HCT116 (cell line): ENCODE measurements around the gene PLEKHH2. TPM values are rescaled to one million over a fixed set of nuclear protein-coding genes. Genes with fewer than 3 reads are reported as not detected.

Experiments used
- ATAC-seq: fragments of 200-7000 bp; cut with Tn5 transposase; 2 replicates; pipeline ENCODE4 v1.9.1; 2020; ENCODE audit warnings: mild to moderate bottlenecking, moderate library complexity
- BruUV-seq: library from RNA; stranded (reverse); fragments of 400-500 nt; replicated peaks from 2 replicates; lab custom pipeline; 2021; lab: Mats Ljungman, UMichigan
- CTCF ChIA-PET: fragments of 300-600 bp; sonication (Branson Sonifier 250); formaldehyde crosslinking; loops from one replicate; lab custom pipeline; 2021; ENCODE audit warnings: antibody characterized with exemption; lab: Charles Lee
- POLR2A ChIA-PET: fragments of 300-600, 350-600 bp; sonication (Branson Sonifier 250); formaldehyde crosslinking; loops from one replicate; lab custom pipeline; 2021; ENCODE audit warnings: antibody characterized with exemption; lab: Charles Lee
- RAD21 ChIA-PET, 2 experiments: fragments of 300-600 bp; sonication (Branson Sonifier 250); formaldehyde crosslinking; loops; one replicate each; lab custom pipeline; 2023; ENCODE audit warnings: low total read pairs in 2 of 2; ENCODE audit not compliant: uncharacterized antibody in 2 of 2, unreplicated experiment in 2 of 2, low non-redundant PET in 1 of 2; lab: Charles Lee
- DNase-seq: peaks from one replicate; pipeline ENCODE4 v3.0.0-alpha.2; 2010; ENCODE audit warnings: low read depth, low spot score
- H2AFZ ChIP-seq: fragments of 200-600 bp; shearing (Covaris generic), sonication (generic); 2 replicates; pipeline ENCODE4 v1.6.1; 2017; ENCODE audit warnings: low read depth, mixed run types, mixed read lengths, antibody characterized with exemption, low read length; ENCODE audit not compliant: poor library complexity, severe bottlenecking
- H3K27ac ChIP-seq: 2 replicates; pipeline ENCODE4 v1.5.1; 2012; ENCODE audit warnings: low read depth, low read length
- H3K27me3 ChIP-seq: fragments of 200-600 bp; sonication (generic); 2 replicates; pipeline ENCODE4 v1.6.1; 2016; ENCODE audit warnings: mixed run types, low read length, mixed read lengths; ENCODE audit not compliant: insufficient read depth
- H3K36me3 ChIP-seq, 2 experiments: fragments of 200-500 bp in 1 of 2; fragments of 200-600 bp in 1 of 2; sonication (Bioruptor generic) in 1 of 2; sonication (generic) in 1 of 2; 2 replicates each; pipeline versions ENCODE4 v1.5.1 to v1.6.1; 2014 to 2016; ENCODE audit warnings: low read length in 2 of 2, inconsistent platforms in 1 of 2, mixed read lengths in 1 of 2, mixed run types in 1 of 2; ENCODE audit not compliant: insufficient read depth in 2 of 2, control insufficient read depth in 1 of 2
- H3K4me1 ChIP-seq, 2 experiments: fragments of 200-600 bp in 1 of 2; sonication (generic) in 1 of 2; 2 replicates each; pipeline versions ENCODE4 v1.5.1 to v1.6.1; 2012 to 2017; ENCODE audit warnings: low read length in 2 of 2, inconsistent platforms in 1 of 2, mild to moderate bottlenecking in 1 of 2, mixed read lengths in 1 of 2, mixed run types in 1 of 2, moderate library complexity in 1 of 2; ENCODE audit not compliant: insufficient read depth in 2 of 2, control insufficient read depth in 1 of 2
- H3K4me2 ChIP-seq: fragments of 200-600 bp; sonication (generic); 2 replicates; pipeline ENCODE4 v1.6.1; 2017; ENCODE audit warnings: mixed run types, low read length, mixed read lengths
- H3K4me3 ChIP-seq, 2 experiments: fragments of 200-600 bp in 1 of 2; sonication (generic) in 1 of 2; replicated peaks in 1 of 2; 2 replicates each; pipeline ENCODE4 v1.5.1; 2011 to 2016; ENCODE audit warnings: low read length in 2 of 2, control low read depth in 1 of 2, low read depth in 1 of 2, mild to moderate bottlenecking in 1 of 2, mixed read lengths in 1 of 2, mixed run types in 1 of 2
- H3K79me2 ChIP-seq: fragments of 200-600 bp; sonication (generic); 2 replicates; pipeline ENCODE4 v1.6.1; 2017; ENCODE audit warnings: mild to moderate bottlenecking, mixed run types, low read length, moderate library complexity, mixed read lengths; ENCODE audit not compliant: insufficient read depth
- H3K9ac ChIP-seq: fragments of 200-600 bp; sonication (generic); 2 replicates; pipeline ENCODE4 v1.6.1; 2016; ENCODE audit warnings: low read length, mixed read lengths
- H3K9me2 ChIP-seq: fragments of 200-600 bp; sonication (generic), shearing (Covaris generic); 2 replicates; pipeline ENCODE4 v1.6.1; 2017; ENCODE audit warnings: mixed run types, mild to moderate bottlenecking, moderate library complexity; ENCODE audit not compliant: insufficient read depth
- H3K9me3 ChIP-seq, 2 experiments: fragments of 200-500 bp in 1 of 2; fragments of 200-600 bp in 1 of 2; sonication (Bioruptor generic) in 1 of 2; sonication (generic) in 1 of 2; 2 replicates each; pipeline ENCODE4 v1.6.1; 2014 to 2017; ENCODE audit warnings: low read length in 2 of 2, mixed read lengths in 2 of 2, inconsistent platforms in 1 of 2, low read depth in 1 of 2, mild to moderate bottlenecking in 1 of 2, mixed run types in 1 of 2, moderate library complexity in 1 of 2; ENCODE audit not compliant: control insufficient read depth in 1 of 2, insufficient read depth in 1 of 2
- H4K20me1 ChIP-seq: fragments of 200-600 bp; sonication (generic), shearing (Covaris generic); 2 replicates; pipeline ENCODE4 v1.6.1; 2017; ENCODE audit warnings: mixed run types, mild to moderate bottlenecking, moderate library complexity; ENCODE audit not compliant: insufficient read depth
- CBX3 ChIP-seq: IDR thresholded peaks from 2 replicates; pipeline ENCODE4 v1.6.1; 2012; ENCODE audit warnings: low read depth
- CEBPB ChIP-seq: IDR thresholded peaks from 2 replicates; pipeline ENCODE4 v1.6.1; 2012; ENCODE audit warnings: low read depth
- EGR1 ChIP-seq: IDR thresholded peaks from 2 replicates; pipeline ENCODE4 v1.6.1; 2012; ENCODE audit warnings: low read depth
- FOSL1 ChIP-seq: IDR thresholded peaks from 2 replicates; pipeline ENCODE4 v1.6.1; 2012; ENCODE audit warnings: low read depth
- RAD21 ChIP-seq: IDR thresholded peaks from 2 replicates; pipeline ENCODE4 v1.6.1; 2012; ENCODE audit warnings: low read depth, mild to moderate bottlenecking
- SIN3A ChIP-seq: IDR thresholded peaks from 2 replicates; pipeline ENCODE4 v1.6.1; 2012; ENCODE audit warnings: low read depth
- intact Hi-C: fragments of 100-400 bp; cut with micrococcal nuclease; formaldehyde crosslinking; loops from 2 replicates; pipeline ENCODE4 v1.10.0; 2022
- total RNA-seq: library from RNA; stranded (reverse); gene quantifications from one replicate; pipeline ENCODE4 v1.2.1, GENCODE V29; 2021; ENCODE audit not compliant: unreplicated experiment
- TF ChIP-seq, protein P1 (sequence below): IDR thresholded peaks from 2 replicates; pipeline ENCODE4 v1.6.1; 2012; ENCODE audit warnings: low read depth
- TF ChIP-seq, protein P2 (sequence below): IDR thresholded peaks from 2 replicates; pipeline ENCODE4 v1.6.1; 2012
- TF ChIP-seq, protein P3 (sequence below), 3 experiments: fragments of 200-600 bp in 1 of 3; sonication (generic) in 1 of 3; IDR thresholded peaks in 2 of 3; conservative IDR thresholded peaks in 1 of 3; 2 replicates each; pipeline ENCODE4 v1.5.1; 2012 to 2017; ENCODE audit warnings: low read depth in 2 of 3, low read length in 2 of 3, antibody characterized with exemption in 1 of 3, borderline replicate concordance in 1 of 3, control low read depth in 1 of 3, mild to moderate bottlenecking in 1 of 3, mixed read lengths in 1 of 3, mixed run types in 1 of 3, moderate library complexity in 1 of 3; ENCODE audit not compliant: insufficient read depth in 1 of 3
- TF ChIP-seq, protein P4 (sequence below): IDR thresholded peaks from 2 replicates; pipeline ENCODE4 v1.6.1; 2011; ENCODE audit warnings: mild to moderate bottlenecking, low read length, moderate library complexity; ENCODE audit not compliant: insufficient replicate concordance; ENCODE audit errors: extremely low read depth

PLEKHH2 gene
- total RNA-seq, 1 experiment from 2014 or later = 7.8 TPM

DNA sequence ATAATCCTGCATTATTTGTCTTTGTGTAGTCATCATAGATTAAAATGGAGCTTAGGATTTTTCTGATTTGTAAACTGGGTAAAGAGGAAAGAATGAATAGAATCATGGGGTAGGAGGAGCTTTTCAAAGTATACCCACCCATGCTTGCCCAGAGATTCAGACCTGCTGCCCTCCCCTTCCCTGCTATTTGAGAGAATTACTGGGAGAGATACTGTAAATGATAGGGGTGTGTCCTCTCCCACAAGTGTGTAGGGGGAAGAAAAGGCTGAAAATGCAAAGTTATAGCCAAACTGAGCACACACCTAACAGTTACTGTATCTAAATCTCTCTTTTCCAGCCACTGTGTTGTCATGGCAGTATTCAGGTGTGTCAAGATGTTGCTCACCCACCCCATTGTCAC lies 115.2 kb downstream of the PLEKHH2 start:
- Histone ChIP-seq H3K79me2 (no peaks in the 10 kb centered on the region), H3K27ac (no peak overlapping the region), H3K36me3 (no peaks in the 10 kb centered on the region), H2AFZ (no peak overlapping the region), H3K9me3 (no peaks in the 10 kb centered on the region), H3K9me2 (no peaks in the 10 kb centered on the region), H3K4me3 (no peak overlapping the region), H3K27me3 (no peaks in the 10 kb centered on the region), H4K20me1 (no peaks in the 10 kb centered on the region), H3K9ac (no peak overlapping the region), H3K4me1 (no peaks in the 10 kb centered on the region), H3K4me2 (no peak overlapping the region)
- BruUV-seq = no TSS peak
- ChIA-PET CTCF (no interaction called here), POLR2A (no interaction called here), RAD21 (no interaction called here)
- DNase-seq (no peak), ATAC-seq (no peak)
- intact Hi-C loops = no loop called here
- no peak for TF ChIP-seq SIN3A
- TF ChIP-seq, protein P1, sequence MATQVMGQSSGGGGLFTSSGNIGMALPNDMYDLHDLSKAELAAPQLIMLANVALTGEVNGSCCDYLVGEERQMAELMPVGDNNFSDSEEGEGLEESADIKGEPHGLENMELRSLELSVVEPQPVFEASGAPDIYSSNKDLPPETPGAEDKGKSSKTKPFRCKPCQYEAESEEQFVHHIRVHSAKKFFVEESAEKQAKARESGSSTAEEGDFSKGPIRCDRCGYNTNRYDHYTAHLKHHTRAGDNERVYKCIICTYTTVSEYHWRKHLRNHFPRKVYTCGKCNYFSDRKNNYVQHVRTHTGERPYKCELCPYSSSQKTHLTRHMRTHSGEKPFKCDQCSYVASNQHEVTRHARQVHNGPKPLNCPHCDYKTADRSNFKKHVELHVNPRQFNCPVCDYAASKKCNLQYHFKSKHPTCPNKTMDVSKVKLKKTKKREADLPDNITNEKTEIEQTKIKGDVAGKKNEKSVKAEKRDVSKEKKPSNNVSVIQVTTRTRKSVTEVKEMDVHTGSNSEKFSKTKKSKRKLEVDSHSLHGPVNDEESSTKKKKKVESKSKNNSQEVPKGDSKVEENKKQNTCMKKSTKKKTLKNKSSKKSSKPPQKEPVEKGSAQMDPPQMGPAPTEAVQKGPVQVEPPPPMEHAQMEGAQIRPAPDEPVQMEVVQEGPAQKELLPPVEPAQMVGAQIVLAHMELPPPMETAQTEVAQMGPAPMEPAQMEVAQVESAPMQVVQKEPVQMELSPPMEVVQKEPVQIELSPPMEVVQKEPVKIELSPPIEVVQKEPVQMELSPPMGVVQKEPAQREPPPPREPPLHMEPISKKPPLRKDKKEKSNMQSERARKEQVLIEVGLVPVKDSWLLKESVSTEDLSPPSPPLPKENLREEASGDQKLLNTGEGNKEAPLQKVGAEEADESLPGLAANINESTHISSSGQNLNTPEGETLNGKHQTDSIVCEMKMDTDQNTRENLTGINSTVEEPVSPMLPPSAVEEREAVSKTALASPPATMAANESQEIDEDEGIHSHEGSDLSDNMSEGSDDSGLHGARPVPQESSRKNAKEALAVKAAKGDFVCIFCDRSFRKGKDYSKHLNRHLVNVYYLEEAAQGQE = no peak
- no peak for TF ChIP-seq CEBPB
- TF ChIP-seq, protein P2, sequence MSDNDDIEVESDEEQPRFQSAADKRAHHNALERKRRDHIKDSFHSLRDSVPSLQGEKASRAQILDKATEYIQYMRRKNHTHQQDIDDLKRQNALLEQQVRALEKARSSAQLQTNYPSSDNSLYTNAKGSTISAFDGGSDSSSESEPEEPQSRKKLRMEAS = no peak
- TF ChIP-seq, protein P3, sequence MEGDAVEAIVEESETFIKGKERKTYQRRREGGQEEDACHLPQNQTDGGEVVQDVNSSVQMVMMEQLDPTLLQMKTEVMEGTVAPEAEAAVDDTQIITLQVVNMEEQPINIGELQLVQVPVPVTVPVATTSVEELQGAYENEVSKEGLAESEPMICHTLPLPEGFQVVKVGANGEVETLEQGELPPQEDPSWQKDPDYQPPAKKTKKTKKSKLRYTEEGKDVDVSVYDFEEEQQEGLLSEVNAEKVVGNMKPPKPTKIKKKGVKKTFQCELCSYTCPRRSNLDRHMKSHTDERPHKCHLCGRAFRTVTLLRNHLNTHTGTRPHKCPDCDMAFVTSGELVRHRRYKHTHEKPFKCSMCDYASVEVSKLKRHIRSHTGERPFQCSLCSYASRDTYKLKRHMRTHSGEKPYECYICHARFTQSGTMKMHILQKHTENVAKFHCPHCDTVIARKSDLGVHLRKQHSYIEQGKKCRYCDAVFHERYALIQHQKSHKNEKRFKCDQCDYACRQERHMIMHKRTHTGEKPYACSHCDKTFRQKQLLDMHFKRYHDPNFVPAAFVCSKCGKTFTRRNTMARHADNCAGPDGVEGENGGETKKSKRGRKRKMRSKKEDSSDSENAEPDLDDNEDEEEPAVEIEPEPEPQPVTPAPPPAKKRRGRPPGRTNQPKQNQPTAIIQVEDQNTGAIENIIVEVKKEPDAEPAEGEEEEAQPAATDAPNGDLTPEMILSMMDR (IDR thresholded peaks at IDR 0.05 in 2 of 3, conservative IDR thresholded peaks at IDR 0.05 in 1 of 3; ENCODE audit: borderline replicate concordance in 1 of 3, insufficient read depth in 1 of 3, low read depth in 2 of 3, low read length in 2 of 3) = no peak
- no peak for TF ChIP-seq RAD21
- TF ChIP-seq FOSL1 = no peak
- TF ChIP-seq, protein P4, sequence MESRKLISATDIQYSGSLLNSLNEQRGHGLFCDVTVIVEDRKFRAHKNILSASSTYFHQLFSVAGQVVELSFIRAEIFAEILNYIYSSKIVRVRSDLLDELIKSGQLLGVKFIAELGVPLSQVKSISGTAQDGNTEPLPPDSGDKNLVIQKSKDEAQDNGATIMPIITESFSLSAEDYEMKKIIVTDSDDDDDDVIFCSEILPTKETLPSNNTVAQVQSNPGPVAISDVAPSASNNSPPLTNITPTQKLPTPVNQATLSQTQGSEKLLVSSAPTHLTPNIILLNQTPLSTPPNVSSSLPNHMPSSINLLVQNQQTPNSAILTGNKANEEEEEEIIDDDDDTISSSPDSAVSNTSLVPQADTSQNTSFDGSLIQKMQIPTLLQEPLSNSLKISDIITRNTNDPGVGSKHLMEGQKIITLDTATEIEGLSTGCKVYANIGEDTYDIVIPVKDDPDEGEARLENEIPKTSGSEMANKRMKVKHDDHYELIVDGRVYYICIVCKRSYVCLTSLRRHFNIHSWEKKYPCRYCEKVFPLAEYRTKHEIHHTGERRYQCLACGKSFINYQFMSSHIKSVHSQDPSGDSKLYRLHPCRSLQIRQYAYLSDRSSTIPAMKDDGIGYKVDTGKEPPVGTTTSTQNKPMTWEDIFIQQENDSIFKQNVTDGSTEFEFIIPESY = no peak
- TF ChIP-seq EGR1 = no peak
- no peak for TF ChIP-seq CBX3
